HFFc6 (cell line): ENCODE results near the gene NAXD. TPM values are rescaled to one million over a fixed set of nuclear protein-coding genes. Genes with fewer than 3 reads are reported as not detected.

Source experiments
- DNase-seq: peaks from one replicate; pipeline ENCODE4 v3.0.0-alpha.2; 2018
- H3K27ac Mint-ChIP-seq: 2 replicates; pipeline ENCODE4 v1.8.0; 2020; ENCODE audit warnings: mild to moderate bottlenecking, mixed read lengths
- H3K27me3 Mint-ChIP-seq: 2 replicates; pipeline ENCODE4 v1.8.0; 2021; ENCODE audit warnings: mild to moderate bottlenecking, moderate library complexity, mixed read lengths; ENCODE audit not compliant: insufficient read depth
- H3K36me3 Mint-ChIP-seq: 2 replicates; pipeline ENCODE4 v1.8.0; 2021; ENCODE audit warnings: low read depth, mixed read lengths
- H3K4me1 Mint-ChIP-seq: 2 replicates; pipeline ENCODE4 v1.8.0; 2020; ENCODE audit warnings: low read depth, mixed read lengths
- H3K4me3 Mint-ChIP-seq: 2 replicates; pipeline ENCODE4 v1.8.0; 2020; ENCODE audit warnings: mild to moderate bottlenecking, moderate library complexity, mixed read lengths
- H3K9me3 Mint-ChIP-seq: 2 replicates; pipeline ENCODE4 v1.8.0; 2020; ENCODE audit warnings: mild to moderate bottlenecking, mixed read lengths
- total RNA-seq, 6 experiments: library from RNA; stranded (reverse); fragmentation: NEBNext Ultra II Directional; extraction: Animal tissue kit (Norgen Biotek cat#: 25700); gene quantifications; 2 replicates in 1 of 6; 3 replicates in 5 of 6; pipeline ENCODE4 v1.2.3, GENCODE V29; 2021
- TF ChIP-seq, protein P1 (sequence below): fragments of 200-600 bp; sonication (generic); IDR thresholded peaks from 2 replicates; pipeline ENCODE4 v1.5.0; 2021; ENCODE audit warnings: antibody characterized with exemption, mild to moderate bottlenecking

NAXD gene
- total RNA-seq, 6 experiments from 2014 or later, result 20.3 to 27.4 (median 22.8) TPM

DNA sequence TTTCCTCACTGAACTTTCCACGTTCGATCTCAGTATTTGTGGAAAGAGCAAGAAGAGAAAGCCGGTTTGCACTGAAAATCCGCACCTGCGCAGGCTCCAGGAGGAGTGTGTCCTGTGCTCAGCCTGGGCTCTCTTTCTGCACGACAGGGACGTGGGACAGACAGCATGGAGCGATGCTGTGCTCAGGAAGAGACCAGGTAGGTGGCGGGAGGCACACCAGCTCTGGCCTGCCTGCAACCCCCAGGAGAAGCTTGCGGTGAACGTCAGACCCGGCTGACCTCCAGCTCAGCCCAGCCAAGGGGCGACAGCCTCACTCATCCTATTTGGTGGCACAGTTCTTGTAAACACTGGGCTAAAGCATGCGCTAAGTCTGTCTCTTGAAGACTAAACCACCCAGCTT, 35.9 kb downstream of the NAXD start:
- TF ChIP-seq, protein P1, sequence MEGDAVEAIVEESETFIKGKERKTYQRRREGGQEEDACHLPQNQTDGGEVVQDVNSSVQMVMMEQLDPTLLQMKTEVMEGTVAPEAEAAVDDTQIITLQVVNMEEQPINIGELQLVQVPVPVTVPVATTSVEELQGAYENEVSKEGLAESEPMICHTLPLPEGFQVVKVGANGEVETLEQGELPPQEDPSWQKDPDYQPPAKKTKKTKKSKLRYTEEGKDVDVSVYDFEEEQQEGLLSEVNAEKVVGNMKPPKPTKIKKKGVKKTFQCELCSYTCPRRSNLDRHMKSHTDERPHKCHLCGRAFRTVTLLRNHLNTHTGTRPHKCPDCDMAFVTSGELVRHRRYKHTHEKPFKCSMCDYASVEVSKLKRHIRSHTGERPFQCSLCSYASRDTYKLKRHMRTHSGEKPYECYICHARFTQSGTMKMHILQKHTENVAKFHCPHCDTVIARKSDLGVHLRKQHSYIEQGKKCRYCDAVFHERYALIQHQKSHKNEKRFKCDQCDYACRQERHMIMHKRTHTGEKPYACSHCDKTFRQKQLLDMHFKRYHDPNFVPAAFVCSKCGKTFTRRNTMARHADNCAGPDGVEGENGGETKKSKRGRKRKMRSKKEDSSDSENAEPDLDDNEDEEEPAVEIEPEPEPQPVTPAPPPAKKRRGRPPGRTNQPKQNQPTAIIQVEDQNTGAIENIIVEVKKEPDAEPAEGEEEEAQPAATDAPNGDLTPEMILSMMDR, result no peak
- no peak for DNase-seq
- Mint-ChIP-seq H3K4me3 (no peak overlapping the region), H3K36me3 (peaks cover 3% of the 10 kb centered on the region; the same call in 1 of the 2 replicates), H3K27me3 (peaks cover 3% of the 10 kb centered on the region; the same call in 1 of the 2 replicates), H3K9me3 (no peaks in the 10 kb centered on the region), H3K27ac (no peak overlapping the region), H3K4me1 (peaks cover 5% of the 10 kb centered on the region; the same call in 1 of the 2 replicates)

GRCh38 chr13:110651726-110652230, 36.4 kb downstream of the NAXD start:
- TF ChIP-seq, protein P1, result no peak
- no peaks in the 10 kb centered on the region for H3K9me3 Mint-ChIP-seq
- H3K27ac Mint-ChIP-seq, result no peak overlapping the region
- H3K4me3 Mint-ChIP-seq, result no peak overlapping the region
- DNase-seq, result no peak
- peaks cover 5% of the 10 kb centered on the region; the same call in 1 of the 2 replicates for H3K36me3 Mint-ChIP-seq
- peaks cover 5% of the 10 kb centered on the region; the same call in 1 of the 2 replicates for H3K4me1 Mint-ChIP-seq
- peaks cover 3% of the 10 kb centered on the region; the same call in 1 of the 2 replicates for H3K27me3 Mint-ChIP-seq

DNA sequence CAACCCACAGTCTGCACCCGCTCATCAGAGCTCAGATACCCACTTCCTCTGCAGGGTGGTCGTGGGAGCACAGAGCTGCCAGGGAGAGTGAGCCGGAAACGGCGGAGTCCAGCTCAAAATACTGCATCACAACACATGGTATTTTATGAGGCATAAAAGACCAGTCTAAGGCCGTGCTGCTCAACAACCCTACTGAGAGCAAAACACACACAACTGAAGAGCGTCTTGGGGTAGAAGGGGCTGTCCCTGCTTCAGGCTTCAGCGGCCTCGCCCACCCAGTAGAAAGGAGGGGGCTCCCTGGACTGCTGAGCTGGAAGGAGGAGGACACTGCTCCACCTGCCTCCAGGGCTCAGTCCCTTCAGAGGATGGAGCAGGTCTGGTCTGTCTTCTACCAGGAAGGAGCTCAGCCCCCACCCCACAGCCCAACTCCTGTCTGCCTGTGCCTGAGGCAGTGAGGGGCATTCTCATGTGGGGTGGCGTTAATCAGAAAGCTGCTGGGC, 36.9 kb downstream of the NAXD start:
- H3K4me1 Mint-ChIP-seq, result peaks cover 5% of the 10 kb centered on the region; the same call in 1 of the 2 replicates
- no peak overlapping the region for H3K27ac Mint-ChIP-seq
- peaks cover 3% of the 10 kb centered on the region; the same call in 1 of the 2 replicates for H3K27me3 Mint-ChIP-seq
- H3K9me3 Mint-ChIP-seq, result no peaks in the 10 kb centered on the region
- TF ChIP-seq, protein P1, result no peak
- no peak overlapping the region for H3K4me3 Mint-ChIP-seq
- peaks cover 5% of the 10 kb centered on the region; the same call in 1 of the 2 replicates for H3K36me3 Mint-ChIP-seq
- no peak for DNase-seq

DNA sequence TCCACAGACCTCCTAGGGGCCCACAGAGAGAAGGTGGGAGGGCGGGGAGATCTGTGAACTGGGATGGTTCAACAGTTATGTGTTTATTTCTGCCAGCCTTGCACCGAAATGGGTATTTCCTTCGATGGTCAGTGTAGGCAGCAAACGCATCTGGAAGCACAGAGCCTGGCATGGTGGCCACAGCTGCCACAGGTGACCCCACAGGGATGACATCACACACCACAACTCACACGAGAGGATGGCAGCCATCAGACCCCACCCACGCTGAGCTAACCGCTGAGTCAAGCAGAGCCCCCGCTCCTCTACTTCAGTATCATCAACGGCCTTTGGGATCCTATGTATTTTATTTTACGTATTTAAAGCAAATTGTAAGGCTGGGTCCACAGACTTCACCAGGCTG, 37.4 kb downstream of the NAXD start:
- H3K4me1 Mint-ChIP-seq, result peaks cover 5% of the 10 kb centered on the region; the same call in 1 of the 2 replicates
- peaks cover 3% of the 10 kb centered on the region; the same call in 1 of the 2 replicates for H3K27me3 Mint-ChIP-seq
- H3K9me3 Mint-ChIP-seq, result no peaks in the 10 kb centered on the region; the same call in 1 of the 2 replicates
- peaks cover 7% of the 10 kb centered on the region for H3K36me3 Mint-ChIP-seq
- H3K27ac Mint-ChIP-seq, result no peak overlapping the region
- DNase-seq, result no peak
- TF ChIP-seq, protein P1, result no peak
- H3K4me3 Mint-ChIP-seq, result no peak overlapping the region

GRCh38 chr13:110653271-110653670, 37.9 kb downstream of the NAXD start:
- TF ChIP-seq, protein P1, result no peak
- no peak overlapping the region for H3K4me3 Mint-ChIP-seq
- peaks cover 3% of the 10 kb centered on the region; the same call in 1 of the 2 replicates for H3K27me3 Mint-ChIP-seq
- peaks cover 3% of the 10 kb centered on the region; the same call in 1 of the 2 replicates for H3K4me1 Mint-ChIP-seq
- no peak overlapping the region for H3K27ac Mint-ChIP-seq
- peaks cover 12% of the 10 kb centered on the region for H3K36me3 Mint-ChIP-seq
- no peak for DNase-seq
- H3K9me3 Mint-ChIP-seq, result peaks cover 4% of the 10 kb centered on the region; the same call in 1 of the 2 replicates
